IMR-90 (cell line): ENCODE results near the gene NRN1. TPM values are rescaled to one million over a fixed set of nuclear protein-coding genes. Genes with fewer than 3 reads are reported as not detected.

Source experiments
- ATAC-seq: fragments of 200-7000 bp; cut with Tn5 transposase; 2 replicates; pipeline ENCODE4 v1.9.1; 2020; ENCODE audit warnings: low read depth, mild to moderate bottlenecking, moderate library complexity
- BruUV-seq: library from RNA; stranded (reverse); fragments of 400-500 nt; replicated peaks from 2 replicates; lab custom pipeline; 2021; lab: Mats Ljungman, UMichigan
- CTCF ChIA-PET: fragments of 300-600 bp; formaldehyde crosslinking; extraction: SDS; loops from one replicate; lab custom pipeline; 2021; ENCODE audit warnings: antibody characterized with exemption; lab: Yijun Ruan, JAX
- POLR2A ChIA-PET: fragments of 300-600 bp; sonication (Branson Sonifier 250); formaldehyde crosslinking; loops from one replicate; lab custom pipeline; 2022; ENCODE audit warnings: antibody characterized with exemption; ENCODE audit not compliant: unreplicated experiment; lab: Charles Lee
- DNase-seq: peaks from one replicate; pipeline ENCODE4 v3.0.0; 2013
- H2AFZ ChIP-seq: replicated peaks from 2 replicates; pipeline ENCODE3; 2013; ENCODE audit warnings: low read length, mild to moderate bottlenecking; ENCODE audit not compliant: poor library complexity
- H2AK5ac ChIP-seq: 2 replicates; pipeline ENCODE4 v1.6.1; 2013; ENCODE audit warnings: low read depth, low read length, inconsistent platforms
- H2AK9ac ChIP-seq: replicated peaks from 2 replicates; pipeline ENCODE3; 2013; ENCODE audit warnings: mild to moderate bottlenecking, low read depth, low read length, moderate library complexity; ENCODE audit not compliant: poor library complexity
- H2BK120ac ChIP-seq: 2 replicates; pipeline ENCODE4 v1.6.1; 2013; ENCODE audit warnings: low read depth, low read length, inconsistent platforms
- H2BK15ac ChIP-seq: 3 replicates; pipeline ENCODE4 v1.6.1; 2013; ENCODE audit warnings: low read depth, low read length, inconsistent platforms
- H2BK20ac ChIP-seq: 2 replicates; pipeline ENCODE4 v1.6.1; 2013; ENCODE audit warnings: low read depth, mild to moderate bottlenecking, inconsistent platforms, low read length, moderate library complexity
- H2BK5ac ChIP-seq: 2 replicates; pipeline ENCODE4 v1.6.1; 2013; ENCODE audit warnings: mild to moderate bottlenecking, low read depth, low read length, inconsistent platforms; ENCODE audit not compliant: poor library complexity, severe bottlenecking
- H3K14ac ChIP-seq: replicated peaks from 2 replicates; pipeline ENCODE4 v1.6.1; 2013; ENCODE audit warnings: low read depth, low read length, inconsistent platforms
- H3K18ac ChIP-seq: 2 replicates; pipeline ENCODE4 v1.6.1; 2013; ENCODE audit warnings: low read depth, low read length, control low read depth
- H3K23ac ChIP-seq: 2 replicates; pipeline ENCODE4 v1.6.1; 2013; ENCODE audit warnings: low read depth, low read length, inconsistent platforms
- H3K27ac ChIP-seq: 2 replicates; pipeline ENCODE4 v1.5.1; 2013; ENCODE audit warnings: mild to moderate bottlenecking, control low read depth, low read length; ENCODE audit not compliant: insufficient read depth
- H3K27me3 ChIP-seq: 2 replicates; pipeline ENCODE4 v1.6.1; 2013; ENCODE audit warnings: low read length; ENCODE audit not compliant: control insufficient read depth, insufficient read depth
- H3K36me3 ChIP-seq: 2 replicates; pipeline ENCODE4 v1.6.1; 2013; ENCODE audit warnings: low read length, mixed read lengths; ENCODE audit not compliant: control insufficient read depth, insufficient read depth
- H3K4ac ChIP-seq: 2 replicates; pipeline ENCODE4 v1.6.1; 2013; ENCODE audit warnings: low read depth, low read length, inconsistent platforms
- H3K4me1 ChIP-seq: 2 replicates; pipeline ENCODE4 v1.6.1; 2013; ENCODE audit warnings: low read length, mixed read lengths; ENCODE audit not compliant: control insufficient read depth, insufficient read depth
- H3K4me2 ChIP-seq: 2 replicates; pipeline ENCODE4 v1.6.1; 2013; ENCODE audit warnings: low read depth, mild to moderate bottlenecking, control low read depth, low read length, moderate library complexity
- H3K4me3 ChIP-seq: 2 replicates; pipeline ENCODE4 v1.5.1; 2013; ENCODE audit warnings: low read depth, mild to moderate bottlenecking, control low read depth, low read length, moderate library complexity; ENCODE audit not compliant: insufficient read depth
- H3K56ac ChIP-seq: 2 replicates; pipeline ENCODE4 v1.6.1; 2013; ENCODE audit warnings: low read length, inconsistent platforms; ENCODE audit not compliant: insufficient read depth; ENCODE audit errors: extremely low read depth
- H3K79me1 ChIP-seq, 2 experiments: 2 replicates each; pipeline ENCODE4 v1.6.1; 2013; ENCODE audit warnings: low read length in 2 of 2, inconsistent platforms in 1 of 2, low read depth in 1 of 2
- H3K9ac ChIP-seq: 2 replicates; pipeline ENCODE4 v1.6.1; 2013; ENCODE audit warnings: low read depth, low read length, control low read depth
- H3K9me1 ChIP-seq: 2 replicates; pipeline ENCODE4 v1.6.1; 2013; ENCODE audit warnings: low read length, inconsistent platforms; ENCODE audit not compliant: insufficient read depth
- H3K9me3 ChIP-seq: 2 replicates; pipeline ENCODE4 v1.6.1; 2013; ENCODE audit warnings: low read length; ENCODE audit not compliant: control insufficient read depth, insufficient read depth
- H4K20me1 ChIP-seq: 2 replicates; pipeline ENCODE4 v1.6.1; 2013; ENCODE audit warnings: low read length, inconsistent platforms; ENCODE audit not compliant: insufficient read depth
- H4K5ac ChIP-seq: 2 replicates; pipeline ENCODE4 v1.6.1; 2013; ENCODE audit warnings: mild to moderate bottlenecking, low read depth, low read length, control low read depth
- H4K8ac ChIP-seq, 2 experiments: 2 replicates each; pipeline ENCODE4 v1.6.1; 2013; ENCODE audit warnings: low read depth in 2 of 2, low read length in 2 of 2, control low read depth in 1 of 2, inconsistent platforms in 1 of 2
- H4K91ac ChIP-seq: 2 replicates; pipeline ENCODE4 v1.6.1; 2013; ENCODE audit warnings: low read depth, low read length, inconsistent platforms; ENCODE audit not compliant: insufficient read depth
- CTCF ChIP-seq: conservative IDR thresholded peaks from 2 replicates; pipeline ENCODE4 v1.5.1; 2012; ENCODE audit warnings: mild to moderate bottlenecking, low read depth, low read length, improper control_type of control experiment
- FOS ChIP-seq: fragments of 150-350 bp; IDR thresholded peaks from 2 replicates; pipeline ENCODE4 v1.6.1; 2016; ENCODE audit warnings: low read depth, low read length
- MAZ ChIP-seq: IDR thresholded peaks from 2 replicates; pipeline ENCODE4 v1.6.1; 2012; ENCODE audit warnings: low read depth, mild to moderate bottlenecking, low read length, improper control_type of control experiment, moderate library complexity, borderline replicate concordance
- MXI1 ChIP-seq: IDR thresholded peaks from 2 replicates; pipeline ENCODE4 v1.6.1; 2012; ENCODE audit warnings: low read depth, mild to moderate bottlenecking, low read length, moderate library complexity, borderline replicate concordance
- RFX5 ChIP-seq: IDR thresholded peaks from 2 replicates; pipeline ENCODE4 v1.8.0; 2012; ENCODE audit warnings: low read depth, mild to moderate bottlenecking, low read length, moderate library complexity
- SMC3 ChIP-seq: fragments of 150-350 bp; IDR thresholded peaks from 2 replicates; pipeline ENCODE4 v1.6.1; 2016; ENCODE audit warnings: low read depth, mild to moderate bottlenecking, antibody characterized with exemption, low read length, moderate library complexity
- WGBS, 2 experiments: methylation state at CpG; one replicate each; pipeline versions ENCODE4 v1.1.5 to v1.1.7; 2013; ENCODE audit warnings: missing lambda C conversion rate in 2 of 2; ENCODE audit not compliant: insufficient read length in 1 of 2; ENCODE audit errors: extremely low coverage in 2 of 2; 5-methylcytosine and 5-hydroxymethylcytosine counted together
- dilution Hi-C: fragments of 300-500 bp; cut with HindIII; formaldehyde crosslinking; loops from one replicate; pipeline ENCODE4 v1.14.3; 2018; ENCODE audit warnings: low sequenced_read_pairs; ENCODE audit not compliant: unreplicated experiment
- in situ Hi-C: fragments of 300-500 bp; cut with MboI; formaldehyde crosslinking; loops from 3 replicates; pipeline ENCODE4 v1.14.3; 2019; ENCODE audit warnings: low sequenced_read_pairs, inconsistent platforms, mixed read lengths
- intact Hi-C: fragments of 100-400 bp; cut with micrococcal nuclease; formaldehyde crosslinking; loops from 2 replicates; pipeline ENCODE4 v1.10.0; 2022
- polyA plus RNA-seq, 3 experiments: library from polyadenylated mRNA; depleted of rRNA; stranded (reverse); fragments of >200 nt; gene quantifications; 2 replicates each; pipeline ENCODE4 v1.2.3, GENCODE V29; 2012; ENCODE audit warnings: low replicate concordance in 1 of 3
- total RNA-seq: library from RNA; depleted of rRNA; stranded (reverse); fragments of >200 nt; gene quantifications from 2 replicates; pipeline ENCODE4 v1.2.3, GENCODE V29; 2012
- TF ChIP-seq, protein P1 (sequence below): fragments of 150-350 bp; IDR thresholded peaks from 2 replicates; pipeline ENCODE4 v1.6.1; 2016; ENCODE audit warnings: low read depth, mild to moderate bottlenecking, low read length, moderate library complexity, borderline replicate concordance

NRN1 gene
- total and polyA plus RNA-seq, 2 of the 4 experiments (the other 2 are of a cell fraction): not detected

DNA sequence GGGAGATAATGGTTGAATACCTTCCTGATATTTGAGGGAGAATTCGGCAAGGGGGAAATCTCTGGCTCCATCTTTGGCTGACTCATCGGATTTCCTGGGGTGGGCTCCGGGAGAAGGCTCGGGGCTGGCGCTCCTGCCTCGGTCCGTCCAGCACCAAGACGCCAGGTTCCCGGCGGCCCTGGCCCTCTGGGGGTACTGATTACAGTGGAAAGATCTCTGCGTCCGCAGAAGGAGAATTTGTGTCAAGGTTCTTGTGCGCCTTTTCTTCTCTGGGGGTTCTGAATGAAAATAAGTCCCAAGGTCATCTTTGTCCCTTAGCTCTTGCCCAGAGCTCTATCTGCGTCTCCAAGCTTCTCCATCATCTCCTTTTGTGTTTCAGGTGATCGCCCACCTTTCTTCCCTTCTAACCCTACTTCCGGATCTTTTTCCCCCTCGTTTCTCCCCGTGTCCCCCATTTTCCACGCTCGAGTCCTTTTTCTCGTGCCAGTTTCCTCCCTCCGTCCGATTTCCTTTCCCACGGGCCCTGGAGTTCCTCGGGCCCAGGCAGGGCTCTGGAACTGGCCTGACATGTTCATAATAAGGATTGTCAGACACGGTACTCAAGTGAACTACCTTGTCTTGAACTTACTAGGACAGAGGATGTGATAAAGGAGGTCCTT is 11.6 kb downstream of the NRN1 start:
- Histone ChIP-seq H3K4ac (no peak overlapping the region), H3K56ac (no peak overlapping the region), H4K20me1 (no peaks in the 10 kb centered on the region; the same call in 1 of the 2 replicates), H2BK120ac (no peak overlapping the region), H3K36me3 (no peaks in the 10 kb centered on the region), H3K79me1 (no peaks in the 10 kb centered on the region), H3K9me3 (peaks cover 1% of the 10 kb centered on the region; the same call in 1 of the 2 replicates), H3K27ac (no peak overlapping the region), H4K91ac (no peak overlapping the region), H3K4me2 (no peak overlapping the region), H3K27me3 (peaks cover 64% of the 10 kb centered on the region), H3K4me3 (no peak overlapping the region), H3K9me1 (no peaks in the 10 kb centered on the region), H4K8ac (no peak overlapping the region), H2AK5ac (no peak overlapping the region), H2AK9ac (no peak overlapping the region), H3K18ac (no peak overlapping the region), H2AFZ (peak overlapping the region; percentile 80), H2BK5ac (no peak overlapping the region), H2BK15ac (no peak overlapping the region), H3K23ac (no peak overlapping the region), H4K5ac (no peak overlapping the region), H2BK20ac (no peak overlapping the region), H3K14ac (no peak overlapping the region), H3K9ac (no peak overlapping the region), H3K4me1 (no peaks in the 10 kb centered on the region; the same call in 1 of the 2 replicates)
- WGBS, 2 experiments: 0% methylated on average over 1 of the region's 26 CpGs; no CpG with 5 or more reads in 1 of the 2 experiments
- ChIA-PET POLR2A (no interaction called here), CTCF (no interaction called here)
- TF ChIP-seq, protein P1, sequence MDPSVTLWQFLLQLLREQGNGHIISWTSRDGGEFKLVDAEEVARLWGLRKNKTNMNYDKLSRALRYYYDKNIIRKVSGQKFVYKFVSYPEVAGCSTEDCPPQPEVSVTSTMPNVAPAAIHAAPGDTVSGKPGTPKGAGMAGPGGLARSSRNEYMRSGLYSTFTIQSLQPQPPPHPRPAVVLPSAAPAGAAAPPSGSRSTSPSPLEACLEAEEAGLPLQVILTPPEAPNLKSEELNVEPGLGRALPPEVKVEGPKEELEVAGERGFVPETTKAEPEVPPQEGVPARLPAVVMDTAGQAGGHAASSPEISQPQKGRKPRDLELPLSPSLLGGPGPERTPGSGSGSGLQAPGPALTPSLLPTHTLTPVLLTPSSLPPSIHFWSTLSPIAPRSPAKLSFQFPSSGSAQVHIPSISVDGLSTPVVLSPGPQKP: no peak
- TF ChIP-seq FOS: no peak
- TF ChIP-seq MAZ: no peak
- no peak for TF ChIP-seq CTCF
- TF ChIP-seq RFX5: no peak
- TF ChIP-seq MXI1: no peak
- TF ChIP-seq SMC3: no peak
- dilution Hi-C loops (no loop called here), intact Hi-C loops (loop anchor here (5.0 kb wide), 1 partner anchor 573 kb away; no protein-coding TSS in a partner anchor), in situ Hi-C loops (loop anchor here (25.0 kb wide), 1 partner anchor 533 kb away; no protein-coding TSS in a partner anchor)
- BruUV-seq: no TSS peak
- DNase-seq: no peak
- ATAC-seq: no peak
